Mucosa of descending colon (tissue), 3 donors: ENCODE results near the gene LRRC27. TPM values are rescaled to one million over a fixed set of nuclear protein-coding genes. Genes with fewer than 3 reads are reported as not detected.

Source experiments
- ATAC-seq: fragments of 200-7000 bp; cut with Tn5 transposase; one replicate; pipeline ENCODE4 v1.9.1; 2020; ENCODE audit warnings: mild to moderate bottlenecking, moderate library complexity
- DNase-seq, 3 donors: peaks; one replicate each; pipeline ENCODE4 v3.0.0-alpha.2; 2020
- H3K36me3 ChIP-seq: fragments of 200-600 bp; one replicate; pipeline ENCODE4 v1.8.0; 2021; ENCODE audit warnings: low read depth, mild to moderate bottlenecking
- H3K4me1 ChIP-seq: fragments of 200-600 bp; one replicate; pipeline ENCODE4 v1.8.0; 2021; ENCODE audit warnings: low read depth, mild to moderate bottlenecking
- H3K4me3 ChIP-seq: fragments of 200-600 bp; one replicate; pipeline ENCODE4 v1.8.0; 2021; ENCODE audit warnings: mild to moderate bottlenecking
- H3K9me3 ChIP-seq: fragments of 200-600 bp; one replicate; pipeline ENCODE4 v1.8.0; 2021; ENCODE audit warnings: mild to moderate bottlenecking
- CTCF ChIP-seq: fragments of 200-600 bp; IDR thresholded peaks from one replicate; pipeline ENCODE4 v1.8.0; 2022; ENCODE audit warnings: antibody characterized with exemption, mild to moderate bottlenecking
- intact Hi-C, 2 donors: fragments of 100-400 bp; cut with DNase I in 1 of 2; cut with micrococcal nuclease in 1 of 2; formaldehyde crosslinking; loops; one replicate each; pipeline versions ENCODE4 v1.11.0 to v1.11.1; 2022; cut with DNase I, micrococcal nuclease
- total RNA-seq, 3 donors: library from RNA; stranded (reverse); fragmentation: NEBNext Ultra II Directional in 2 of 3; extraction: Animal tissue kit (Norgen Biotek cat#: 25700) in 2 of 3; gene quantifications; one replicate each; pipeline versions ENCODE4 v1.2.1 to v1.2.4, GENCODE V29; 2021 to 2023
- donor health status: DM: no; HTN: no; CAD: no; lungs with moderate emphysema.
- donor health status: DM: no; HTN: no; CAD: no.
- donor health status: DM: no; HTN: yes; CAD: no.

The LRRC27 gene
- total RNA-seq, 3 donors from 2014 or later, result 6.9 to 12.2 (median 11.1) TPM

GRCh38 chr10:132299371-132300336, 32.3 kb upstream of the LRRC27 start:
- ATAC-seq (no peak), DNase-seq (peak in 2 of 3 donors; percentile 14 to 22)
- no peaks in the 10 kb centered on the region for H3K9me3 ChIP-seq
- H3K4me3 ChIP-seq, result no peak overlapping the region
- no peaks in the 10 kb centered on the region for H3K4me1 ChIP-seq
- no peaks in the 10 kb centered on the region for H3K36me3 ChIP-seq
- no peak for TF ChIP-seq CTCF
- intact Hi-C loops, result no loop called here

DNA sequence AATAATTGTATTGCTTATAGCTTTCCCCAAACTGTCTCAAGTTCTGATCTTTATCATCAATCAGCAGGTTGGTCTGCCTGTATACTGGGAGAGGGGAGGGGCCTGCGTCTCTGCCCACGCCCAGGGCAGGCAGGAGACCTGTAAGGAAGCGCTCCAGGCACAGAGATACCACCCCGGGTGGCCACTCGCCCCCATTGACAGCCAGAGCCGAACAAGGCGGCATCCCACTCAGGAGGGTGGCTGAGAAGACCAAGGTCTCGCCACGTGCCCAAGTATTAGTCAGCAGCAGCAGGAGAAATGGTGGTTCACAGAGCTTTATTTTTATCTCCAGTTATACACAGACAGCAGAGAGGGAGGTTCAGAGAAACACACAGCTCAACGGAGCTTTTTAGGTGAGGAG, 31.4 kb upstream of the LRRC27 start:
- intact Hi-C loops, result no loop called here
- Histone ChIP-seq H3K36me3 (no peaks in the 10 kb centered on the region), H3K4me3 (no peak overlapping the region), H3K9me3 (no peaks in the 10 kb centered on the region), H3K4me1 (no peaks in the 10 kb centered on the region)
- ATAC-seq (no peak), DNase-seq (peak in 2 of 3 donors; percentile 6 to 22)
- TF ChIP-seq CTCF, result no peak

DNA sequence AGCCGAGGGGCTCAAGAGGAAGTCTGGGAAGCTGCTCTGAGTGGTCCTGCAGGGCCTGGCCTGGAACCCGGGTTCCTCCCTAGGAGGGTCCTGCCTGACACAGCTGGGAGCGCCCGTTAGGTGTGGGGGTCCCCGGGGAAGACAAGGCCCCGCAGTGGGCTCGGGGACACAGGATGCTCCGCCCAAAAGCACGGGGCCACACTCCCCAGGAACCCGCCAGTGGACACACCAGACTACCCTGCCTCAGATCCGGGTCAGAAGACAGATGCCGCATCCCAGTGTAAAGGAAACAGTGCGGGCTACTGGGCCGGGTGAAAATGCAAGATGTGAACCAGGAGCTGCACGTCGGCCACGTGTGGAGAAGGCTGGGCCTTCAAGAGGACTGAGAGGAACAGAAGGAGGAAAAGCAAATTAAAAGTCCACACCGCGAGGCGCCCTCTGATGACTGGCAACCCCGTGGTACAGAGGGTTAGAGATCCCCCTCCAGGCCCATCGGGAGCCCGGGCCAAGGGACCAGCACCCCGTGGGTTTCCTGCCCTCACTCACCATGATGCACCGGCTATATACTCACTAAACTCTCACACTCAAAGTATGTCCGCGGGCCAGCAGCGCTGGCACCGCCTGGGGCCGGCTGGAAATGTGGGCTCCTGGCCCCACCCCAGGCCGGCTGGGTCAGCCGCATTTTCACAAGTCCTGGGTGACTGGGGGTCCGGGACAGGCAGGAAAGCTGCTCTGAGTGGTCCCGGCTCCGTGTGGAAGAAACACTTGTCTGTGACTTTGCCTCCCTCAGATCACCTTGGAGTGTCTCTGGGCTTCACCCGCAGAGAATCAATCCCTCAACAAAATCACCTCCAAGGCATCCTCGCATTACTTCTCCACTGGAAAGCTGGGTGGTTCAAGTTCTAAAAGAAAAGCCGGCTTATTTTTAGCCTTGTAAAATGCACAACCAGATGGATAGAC, 30.3 kb upstream of the LRRC27 start:
- peak in 2 of 3 donors; percentile 7 to 27 for DNase-seq

DNA sequence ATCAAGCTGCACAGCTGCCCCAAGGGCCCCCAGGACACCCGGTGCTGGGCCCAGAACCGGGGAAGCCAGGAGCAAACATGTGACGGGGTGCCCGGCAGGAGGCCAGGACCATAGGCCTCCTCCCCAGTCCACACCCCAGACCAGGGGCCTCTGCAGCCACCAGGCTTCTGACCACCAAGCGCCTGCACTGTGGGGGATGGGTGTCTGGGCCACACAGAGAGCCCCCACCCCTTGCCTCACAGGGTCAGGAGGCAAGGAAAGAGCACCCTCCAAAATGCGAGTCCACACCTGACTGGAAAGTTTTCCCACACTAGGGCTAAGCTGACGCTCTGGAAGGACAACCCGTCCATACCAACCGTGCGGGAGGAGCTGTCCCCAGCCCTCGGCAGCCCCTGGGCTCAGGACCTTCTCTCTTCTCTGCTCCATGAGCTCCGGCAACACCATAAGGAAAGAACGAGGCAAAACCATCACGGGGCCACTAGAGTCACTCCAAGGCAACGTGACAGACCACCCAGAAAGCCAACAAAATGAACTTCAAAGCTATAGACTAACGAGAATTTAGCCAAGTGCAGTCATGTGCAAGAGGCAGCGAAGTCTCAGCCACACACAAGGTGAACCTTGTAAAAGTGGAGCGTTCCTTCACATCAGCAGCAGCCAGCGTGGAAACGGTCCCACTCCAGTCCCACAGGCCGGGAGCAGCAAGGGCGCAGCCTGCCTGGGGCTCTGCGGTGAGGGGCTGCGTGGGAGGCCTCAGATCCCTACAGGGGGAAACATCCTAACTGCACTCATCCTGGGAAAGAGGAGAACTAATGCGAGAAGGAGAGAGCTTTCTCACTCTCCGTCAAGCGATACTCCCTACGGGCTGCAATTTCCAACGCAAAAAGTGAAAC, 29.3 kb upstream of the LRRC27 start:
- no peak for TF ChIP-seq CTCF
- intact Hi-C loops, result no loop called here
- Histone ChIP-seq H3K4me1 (peaks cover 7% of the 10 kb centered on the region), H3K36me3 (no peaks in the 10 kb centered on the region), H3K9me3 (no peaks in the 10 kb centered on the region), H3K4me3 (no peak overlapping the region)
- DNase-seq (peak in 2 of 3 donors; percentile 13 to 14), ATAC-seq (no peak)

More for the DNA sequence above, 30.3 kb upstream of the LRRC27 start:
- ATAC-seq, result no peak
- intact Hi-C loops, result no loop called here
- Histone ChIP-seq H3K4me3 (no peak overlapping the region), H3K4me1 (peaks cover under 1% of the 10 kb centered on the region), H3K36me3 (no peaks in the 10 kb centered on the region), H3K9me3 (no peaks in the 10 kb centered on the region)
- no peak for TF ChIP-seq CTCF
